WERI-Rb-1 (cell line): Measurements from ENCODE around the gene MRPS34.
A peak's percentile ranks its signal among the peaks of the same experiment; 100 is the strongest.

Experiments
- DNase-seq: peaks from one replicate; pipeline ENCODE4 v3.0.0-alpha.2; 2020
- H3K27ac ChIP-seq: fragments of 250-450 bp; sonication (Bioruptor Pico); 2 replicates; pipeline ENCODE4 v1.5.1; 2020; ENCODE audit warnings: mild to moderate bottlenecking, moderate library complexity
- H3K27me3 ChIP-seq: fragments of 250-450 bp; sonication (Bioruptor Pico); 2 replicates; pipeline ENCODE4 v1.5.1; 2021; ENCODE audit warnings: mild to moderate bottlenecking, low read depth, moderate library complexity; ENCODE audit not compliant: insufficient read depth, severe bottlenecking
- H3K36me3 ChIP-seq: fragments of 250-450 bp; sonication (Bioruptor Pico); 2 replicates; pipeline ENCODE4 v1.5.1; 2020; ENCODE audit warnings: mild to moderate bottlenecking, moderate library complexity
- H3K4me3 ChIP-seq: 2 replicates; pipeline ENCODE4 v1.5.1; 2011; ENCODE audit warnings: low read depth, mild to moderate bottlenecking, control low read depth, low read length
- H3K9me3 ChIP-seq: fragments of 250-450 bp; sonication (Bioruptor Pico); 2 replicates; pipeline ENCODE4 v1.5.1; 2021; ENCODE audit warnings: mild to moderate bottlenecking, moderate library complexity; ENCODE audit not compliant: severe bottlenecking
- TF ChIP-seq, protein P1 (sequence below): IDR thresholded peaks from 2 replicates; pipeline ENCODE4 v1.5.1; 2011; ENCODE audit warnings: low read depth, mild to moderate bottlenecking, control low read depth, inconsistent platforms, low read length

The MRPS34 gene

DNA sequence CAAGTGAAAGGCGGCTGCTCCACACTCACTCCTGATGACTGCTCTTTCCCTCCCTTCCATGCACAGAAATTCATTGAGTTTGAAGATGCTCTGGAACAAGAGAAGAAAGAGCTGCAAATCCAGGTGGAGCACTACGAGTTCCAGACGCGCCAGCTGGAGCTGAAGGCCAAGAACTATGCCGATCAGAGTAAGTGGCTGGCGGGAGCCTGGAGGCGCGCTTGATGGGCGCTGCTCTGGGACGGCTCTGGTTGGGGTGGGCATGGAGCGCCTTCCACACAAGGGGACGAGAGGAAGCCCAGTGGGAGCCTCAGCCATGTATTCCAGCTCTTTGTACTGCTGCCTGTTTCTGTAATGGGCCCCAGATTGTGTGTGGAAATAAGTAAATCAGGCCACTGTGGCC lies 48.4 kb downstream of the MRPS34 start:
- H3K4me3 ChIP-seq: no peak overlapping the region

DNA sequence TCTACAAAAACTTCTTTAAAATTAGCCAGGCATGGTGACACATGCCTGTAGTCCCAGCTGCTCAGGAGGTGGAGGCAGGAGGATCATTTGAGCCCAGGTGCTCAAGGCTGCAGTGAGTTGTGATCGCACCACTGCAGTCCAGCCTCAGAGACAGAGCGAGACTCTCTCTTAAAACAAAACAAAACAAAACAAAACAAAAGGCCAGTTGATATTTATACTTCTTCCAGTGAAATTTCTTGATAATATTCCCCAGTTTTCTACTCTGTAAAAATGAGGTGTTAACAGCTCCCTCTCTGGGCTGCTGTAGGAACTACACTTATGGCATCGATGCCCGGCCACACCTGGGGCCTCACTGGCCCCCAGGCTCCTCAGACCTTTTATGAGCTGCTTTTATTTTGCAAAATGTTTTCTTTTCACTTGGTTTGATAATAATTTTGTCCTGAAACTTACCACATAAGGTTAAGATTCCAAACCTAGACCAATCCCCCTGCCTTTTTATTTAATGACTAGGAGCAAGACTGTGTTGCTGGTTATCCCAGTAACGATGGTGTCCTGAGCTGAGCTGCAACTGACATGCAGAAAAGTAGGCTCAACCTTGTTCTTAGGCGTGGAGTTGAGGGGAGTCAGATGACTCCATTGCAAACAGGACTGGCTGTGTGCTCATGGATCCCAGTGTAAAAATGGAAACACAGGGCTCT lies 49.3 kb downstream of the MRPS34 start:
- TF ChIP-seq, protein P1, sequence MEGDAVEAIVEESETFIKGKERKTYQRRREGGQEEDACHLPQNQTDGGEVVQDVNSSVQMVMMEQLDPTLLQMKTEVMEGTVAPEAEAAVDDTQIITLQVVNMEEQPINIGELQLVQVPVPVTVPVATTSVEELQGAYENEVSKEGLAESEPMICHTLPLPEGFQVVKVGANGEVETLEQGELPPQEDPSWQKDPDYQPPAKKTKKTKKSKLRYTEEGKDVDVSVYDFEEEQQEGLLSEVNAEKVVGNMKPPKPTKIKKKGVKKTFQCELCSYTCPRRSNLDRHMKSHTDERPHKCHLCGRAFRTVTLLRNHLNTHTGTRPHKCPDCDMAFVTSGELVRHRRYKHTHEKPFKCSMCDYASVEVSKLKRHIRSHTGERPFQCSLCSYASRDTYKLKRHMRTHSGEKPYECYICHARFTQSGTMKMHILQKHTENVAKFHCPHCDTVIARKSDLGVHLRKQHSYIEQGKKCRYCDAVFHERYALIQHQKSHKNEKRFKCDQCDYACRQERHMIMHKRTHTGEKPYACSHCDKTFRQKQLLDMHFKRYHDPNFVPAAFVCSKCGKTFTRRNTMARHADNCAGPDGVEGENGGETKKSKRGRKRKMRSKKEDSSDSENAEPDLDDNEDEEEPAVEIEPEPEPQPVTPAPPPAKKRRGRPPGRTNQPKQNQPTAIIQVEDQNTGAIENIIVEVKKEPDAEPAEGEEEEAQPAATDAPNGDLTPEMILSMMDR: peak; percentile 59
- H3K36me3 ChIP-seq: peaks cover 19% of the 10 kb centered on the region
- peak; percentile 44 for DNase-seq
- H3K27me3 ChIP-seq: no peaks in the 10 kb centered on the region
- H3K27ac ChIP-seq: no peak overlapping the region
- H3K9me3 ChIP-seq: no peaks in the 10 kb centered on the region
- H3K4me3 ChIP-seq: no peak overlapping the region

More for the DNA sequence above, 48.4 kb downstream of the MRPS34 start:
- H3K9me3 ChIP-seq: no peaks in the 10 kb centered on the region
- no peak for DNase-seq
- no peaks in the 10 kb centered on the region for H3K27me3 ChIP-seq
- peaks cover 25% of the 10 kb centered on the region for H3K36me3 ChIP-seq
- no peak overlapping the region for H3K27ac ChIP-seq
- TF ChIP-seq, protein P1: no peak
